GM12872 (cell line): ENCODE measurements around the gene SPESP1.

Experiments
- TF ChIP-seq, protein P1 (sequence below): IDR thresholded peaks from 3 replicates; pipeline ENCODE4 v1.5.1; 2011; ENCODE audit warnings: low read depth, mild to moderate bottlenecking, low read length, moderate library complexity; ENCODE audit not compliant: insufficient read depth

The SPESP1 gene

DNA sequence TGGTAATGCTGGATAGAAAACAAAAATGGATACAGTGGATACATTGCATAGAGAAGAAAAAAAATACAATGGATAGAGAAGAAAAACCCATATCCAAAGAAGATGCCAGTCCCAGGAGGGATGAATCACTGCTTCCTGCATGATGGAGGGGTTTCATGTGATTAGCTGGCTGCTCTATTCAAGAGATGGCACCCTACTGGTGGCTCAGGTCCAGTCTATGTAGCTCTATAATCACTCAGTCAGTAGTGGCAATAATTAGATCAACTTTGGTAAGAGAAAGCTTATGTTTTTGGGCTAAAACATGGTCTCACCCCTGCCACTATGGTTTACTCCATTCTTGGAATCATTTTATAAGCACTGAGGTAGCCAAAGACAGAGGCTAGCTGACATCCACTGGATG is 50.5 kb downstream of the SPESP1 start:
- TF ChIP-seq, protein P1, sequence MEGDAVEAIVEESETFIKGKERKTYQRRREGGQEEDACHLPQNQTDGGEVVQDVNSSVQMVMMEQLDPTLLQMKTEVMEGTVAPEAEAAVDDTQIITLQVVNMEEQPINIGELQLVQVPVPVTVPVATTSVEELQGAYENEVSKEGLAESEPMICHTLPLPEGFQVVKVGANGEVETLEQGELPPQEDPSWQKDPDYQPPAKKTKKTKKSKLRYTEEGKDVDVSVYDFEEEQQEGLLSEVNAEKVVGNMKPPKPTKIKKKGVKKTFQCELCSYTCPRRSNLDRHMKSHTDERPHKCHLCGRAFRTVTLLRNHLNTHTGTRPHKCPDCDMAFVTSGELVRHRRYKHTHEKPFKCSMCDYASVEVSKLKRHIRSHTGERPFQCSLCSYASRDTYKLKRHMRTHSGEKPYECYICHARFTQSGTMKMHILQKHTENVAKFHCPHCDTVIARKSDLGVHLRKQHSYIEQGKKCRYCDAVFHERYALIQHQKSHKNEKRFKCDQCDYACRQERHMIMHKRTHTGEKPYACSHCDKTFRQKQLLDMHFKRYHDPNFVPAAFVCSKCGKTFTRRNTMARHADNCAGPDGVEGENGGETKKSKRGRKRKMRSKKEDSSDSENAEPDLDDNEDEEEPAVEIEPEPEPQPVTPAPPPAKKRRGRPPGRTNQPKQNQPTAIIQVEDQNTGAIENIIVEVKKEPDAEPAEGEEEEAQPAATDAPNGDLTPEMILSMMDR, result no peak

GRCh38 chr15:68981941-68982340 is 51.6 kb downstream of the SPESP1 start:
- TF ChIP-seq, protein P1, result no peak

DNA sequence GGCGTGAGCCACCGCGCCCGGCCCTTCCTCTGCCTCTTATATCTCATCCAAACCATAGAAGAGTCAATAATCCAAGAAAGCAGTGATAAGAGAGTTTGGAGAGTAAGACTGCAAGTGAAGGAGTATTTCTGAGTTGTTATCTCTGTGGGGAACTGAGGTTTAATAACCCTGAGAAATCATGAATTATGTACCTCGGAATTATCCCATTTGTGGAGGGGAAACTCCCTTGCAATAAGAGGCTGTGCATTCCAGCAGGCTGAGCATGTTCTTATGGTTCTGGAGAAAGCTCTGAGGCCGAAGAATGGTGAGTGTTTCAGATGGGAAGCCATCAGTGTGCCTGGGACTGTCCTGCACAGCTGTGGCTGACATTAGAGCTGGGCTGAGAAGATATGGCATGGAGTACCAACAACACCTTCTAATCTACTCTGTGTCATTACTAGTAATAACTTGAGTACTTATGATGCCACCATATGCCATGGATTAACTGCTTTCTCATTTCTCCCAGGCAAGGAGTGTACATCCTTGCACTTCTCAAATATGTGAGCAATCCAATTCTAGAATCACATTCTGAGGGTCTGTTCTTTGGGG is 52.7 kb downstream of the SPESP1 start:
- TF ChIP-seq, protein P1, result no peak

GRCh38 chr15:68983961-68984481 is 53.7 kb downstream of the SPESP1 start:
- TF ChIP-seq, protein P1, result no peak

- TF ChIP-seq, protein P1, result no peak
Measured at GRCh38 chr15:68984586-68984985, 54.3 kb downstream of the SPESP1 start.

DNA sequence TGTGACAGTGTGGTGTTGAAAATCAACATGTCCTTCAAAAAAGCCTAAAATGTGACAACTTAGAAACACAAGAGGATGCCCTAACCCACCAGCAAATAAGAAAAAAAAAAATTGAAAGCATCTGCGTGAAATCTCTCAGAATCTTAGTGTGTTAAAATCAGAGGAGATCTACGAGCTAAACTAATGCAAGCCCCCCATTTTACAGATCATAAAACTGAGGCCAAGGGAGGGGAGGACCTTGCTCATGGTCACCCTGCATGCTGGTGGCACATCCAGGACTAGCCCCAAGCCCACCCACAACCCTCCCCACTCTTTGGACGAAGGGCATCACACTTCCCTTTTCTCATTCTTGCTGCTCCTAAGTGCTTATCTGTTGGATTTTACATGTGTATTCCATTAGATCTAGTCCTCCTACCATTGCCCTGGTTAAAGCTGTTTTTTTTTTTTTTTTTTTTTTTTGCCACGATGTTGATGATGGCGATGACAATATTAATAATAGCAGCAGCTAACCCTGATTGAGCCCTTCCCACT is 55.1 kb downstream of the SPESP1 start:
- TF ChIP-seq, protein P1, result no peak

DNA sequence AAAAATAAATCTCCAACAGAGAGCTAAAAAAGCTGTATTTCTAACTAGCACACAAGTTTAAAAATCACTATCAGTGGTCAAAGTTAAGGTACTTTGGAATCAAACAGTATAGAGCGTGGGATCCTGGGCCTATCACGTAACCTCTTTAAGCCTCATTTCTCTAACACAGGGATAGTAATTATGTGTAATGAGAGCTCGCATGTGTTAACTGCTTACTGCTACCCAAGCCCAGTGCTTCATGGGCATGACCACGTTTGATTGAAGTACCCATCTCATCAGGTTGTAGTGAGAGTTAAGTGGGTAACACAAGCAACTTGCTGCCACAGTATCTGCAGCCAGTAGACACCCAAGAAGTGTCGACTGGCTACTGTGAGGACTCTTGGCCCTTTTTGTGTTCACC is 56.0 kb downstream of the SPESP1 start:
- TF ChIP-seq, protein P1, result no peak
